AG10803 (cell line): Measurements from ENCODE around the gene IGSF9B.

Experiments used
- DNase-seq: peaks from one replicate; pipeline ENCODE4 v3.0.0; 2010; ENCODE audit warnings: low read depth
- H3K4me3 ChIP-seq: 2 replicates; pipeline ENCODE4 v1.5.1; 2011; ENCODE audit warnings: mild to moderate bottlenecking, low read length, control low read depth
- TF ChIP-seq, protein P1 (sequence below): conservative IDR thresholded peaks from 2 replicates; pipeline ENCODE4 v1.5.1; 2011; ENCODE audit warnings: mild to moderate bottlenecking, low read length, control low read depth, inconsistent platforms

The IGSF9B gene

GRCh38 chr11:133983660-133984316, 27.0 kb upstream of the IGSF9B start:
- DNase-seq: no peak
- TF ChIP-seq, protein P1, sequence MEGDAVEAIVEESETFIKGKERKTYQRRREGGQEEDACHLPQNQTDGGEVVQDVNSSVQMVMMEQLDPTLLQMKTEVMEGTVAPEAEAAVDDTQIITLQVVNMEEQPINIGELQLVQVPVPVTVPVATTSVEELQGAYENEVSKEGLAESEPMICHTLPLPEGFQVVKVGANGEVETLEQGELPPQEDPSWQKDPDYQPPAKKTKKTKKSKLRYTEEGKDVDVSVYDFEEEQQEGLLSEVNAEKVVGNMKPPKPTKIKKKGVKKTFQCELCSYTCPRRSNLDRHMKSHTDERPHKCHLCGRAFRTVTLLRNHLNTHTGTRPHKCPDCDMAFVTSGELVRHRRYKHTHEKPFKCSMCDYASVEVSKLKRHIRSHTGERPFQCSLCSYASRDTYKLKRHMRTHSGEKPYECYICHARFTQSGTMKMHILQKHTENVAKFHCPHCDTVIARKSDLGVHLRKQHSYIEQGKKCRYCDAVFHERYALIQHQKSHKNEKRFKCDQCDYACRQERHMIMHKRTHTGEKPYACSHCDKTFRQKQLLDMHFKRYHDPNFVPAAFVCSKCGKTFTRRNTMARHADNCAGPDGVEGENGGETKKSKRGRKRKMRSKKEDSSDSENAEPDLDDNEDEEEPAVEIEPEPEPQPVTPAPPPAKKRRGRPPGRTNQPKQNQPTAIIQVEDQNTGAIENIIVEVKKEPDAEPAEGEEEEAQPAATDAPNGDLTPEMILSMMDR: no peak
- no peak overlapping the region for H3K4me3 ChIP-seq

GRCh38 chr11:133982876-133983275, 26.1 kb upstream of the IGSF9B start:
- TF ChIP-seq, protein P1: no peak
- H3K4me3 ChIP-seq: no peak overlapping the region
- no peak for DNase-seq

DNA sequence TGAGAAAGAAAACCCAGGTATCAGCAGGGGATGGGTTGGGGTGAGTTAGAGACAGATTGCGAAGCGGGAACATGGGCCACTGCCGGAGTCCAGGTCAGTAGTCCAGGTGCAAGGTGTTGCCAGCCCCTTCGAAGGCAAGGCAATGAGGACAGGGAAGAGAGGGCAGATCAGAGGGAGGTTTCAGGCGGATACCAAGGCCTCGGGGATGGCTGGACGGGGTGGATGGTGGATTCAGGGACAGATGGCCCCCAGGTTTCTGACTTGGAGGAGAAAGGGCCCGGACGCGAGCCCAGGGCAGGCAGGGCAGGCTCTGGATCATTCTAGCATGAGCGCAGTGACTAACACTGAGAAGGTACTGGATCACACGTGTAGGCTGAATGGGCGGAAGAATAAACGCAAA, 25.4 kb upstream of the IGSF9B start:
- H3K4me3 ChIP-seq: no peak overlapping the region
- no peak for DNase-seq
- TF ChIP-seq, protein P1: no peak

GRCh38 chr11:133981156-133981555, 24.4 kb upstream of the IGSF9B start:
- TF ChIP-seq, protein P1: no peak
- H3K4me3 ChIP-seq: no peak overlapping the region
- DNase-seq: no peak

GRCh38 chr11:133980665-133981064, 23.9 kb upstream of the IGSF9B start:
- DNase-seq: no peak
- no peak overlapping the region for H3K4me3 ChIP-seq
- TF ChIP-seq, protein P1: no peak

GRCh38 chr11:133978794-133979193, 22.0 kb upstream of the IGSF9B start:
- no peak overlapping the region for H3K4me3 ChIP-seq
- TF ChIP-seq, protein P1: no peak
- DNase-seq: peak; percentile 22

DNA sequence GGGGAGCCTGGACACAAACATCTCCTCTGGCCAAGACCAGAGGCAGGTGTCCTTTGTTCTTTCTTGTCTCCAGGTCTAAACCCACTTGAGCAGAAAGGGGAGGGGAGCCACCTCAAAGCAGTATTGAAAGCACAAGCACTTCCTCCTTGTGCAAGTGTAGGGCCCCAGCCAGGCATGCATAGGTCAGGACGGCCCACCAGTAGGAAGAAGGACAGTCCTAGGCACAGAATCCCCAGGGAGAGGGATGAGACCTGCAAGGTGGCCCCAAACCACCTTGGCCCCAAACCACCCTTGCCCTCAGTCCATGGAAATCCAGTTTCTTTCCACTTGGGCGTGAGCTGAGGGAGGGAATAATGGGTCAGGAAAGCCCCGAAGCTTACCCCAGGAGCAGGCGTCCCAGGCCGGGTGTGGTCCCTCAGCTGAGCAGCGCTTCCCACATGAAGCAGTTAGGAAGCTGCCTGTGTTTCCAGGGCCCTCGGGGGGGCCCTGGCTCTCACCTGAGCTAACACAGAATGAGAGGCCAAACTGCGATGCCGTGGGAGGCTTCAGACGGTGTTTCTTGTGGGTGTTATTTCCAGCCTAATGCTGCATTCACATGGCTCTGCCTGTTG, 20.4 kb upstream of the IGSF9B start:
- no peak overlapping the region for H3K4me3 ChIP-seq

More for the DNA sequence above, 20.4 kb upstream of the IGSF9B start:
- TF ChIP-seq, protein P1: no peak
- DNase-seq: no peak
